ENCODE results near the gene ASTN2.

DNA sequence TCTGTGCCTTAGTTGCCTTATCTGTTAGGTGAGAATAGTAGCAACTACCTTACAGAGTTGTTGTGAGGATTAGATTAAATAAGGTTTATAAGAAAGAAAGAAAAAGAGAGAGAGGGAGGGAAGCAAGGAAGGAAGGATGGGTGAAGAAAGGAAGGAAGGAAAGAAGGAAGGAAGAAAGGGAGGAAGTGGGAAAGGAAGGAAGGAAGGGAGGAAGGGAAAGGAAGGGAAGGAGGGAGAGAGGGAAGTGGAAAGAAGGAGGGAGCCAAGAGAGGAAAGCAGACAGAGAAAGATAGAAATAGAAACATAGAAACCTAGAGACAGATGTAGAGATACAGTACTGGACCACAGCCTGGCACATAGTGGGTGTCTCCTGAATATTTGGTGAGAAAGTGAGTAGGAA, 934.9 kb downstream of the ASTN2 start:
- TF ChIP-seq, protein P1, sequence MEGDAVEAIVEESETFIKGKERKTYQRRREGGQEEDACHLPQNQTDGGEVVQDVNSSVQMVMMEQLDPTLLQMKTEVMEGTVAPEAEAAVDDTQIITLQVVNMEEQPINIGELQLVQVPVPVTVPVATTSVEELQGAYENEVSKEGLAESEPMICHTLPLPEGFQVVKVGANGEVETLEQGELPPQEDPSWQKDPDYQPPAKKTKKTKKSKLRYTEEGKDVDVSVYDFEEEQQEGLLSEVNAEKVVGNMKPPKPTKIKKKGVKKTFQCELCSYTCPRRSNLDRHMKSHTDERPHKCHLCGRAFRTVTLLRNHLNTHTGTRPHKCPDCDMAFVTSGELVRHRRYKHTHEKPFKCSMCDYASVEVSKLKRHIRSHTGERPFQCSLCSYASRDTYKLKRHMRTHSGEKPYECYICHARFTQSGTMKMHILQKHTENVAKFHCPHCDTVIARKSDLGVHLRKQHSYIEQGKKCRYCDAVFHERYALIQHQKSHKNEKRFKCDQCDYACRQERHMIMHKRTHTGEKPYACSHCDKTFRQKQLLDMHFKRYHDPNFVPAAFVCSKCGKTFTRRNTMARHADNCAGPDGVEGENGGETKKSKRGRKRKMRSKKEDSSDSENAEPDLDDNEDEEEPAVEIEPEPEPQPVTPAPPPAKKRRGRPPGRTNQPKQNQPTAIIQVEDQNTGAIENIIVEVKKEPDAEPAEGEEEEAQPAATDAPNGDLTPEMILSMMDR (IDR thresholded peaks at IDR 0.05; ENCODE audit: low read depth, low read length): no peak
- no peak for TF ChIP-seq POLR2A (IDR thresholded peaks at IDR 0.05; ENCODE audit: extremely low read depth, insufficient read length)
